Measurements from ENCODE around the gene B4GALT1. TPM values are rescaled to one million over a fixed set of nuclear protein-coding genes. Genes with fewer than 3 reads are reported as not detected.

B4GALT1 gene
- total RNA-seq, 2 experiments from 2014 or later: 12.8 to 38.7 TPM

- no peaks in the 10 kb centered on the region for H4K20me1 ChIP-seq (ENCODE audit: insufficient read depth, low read length)
- no peaks in the 10 kb centered on the region for H3K9me3 ChIP-seq (ENCODE audit: low read length)
- TF ChIP-seq CTCF (conservative IDR thresholded peaks at IDR 0.05; ENCODE audit: low read length) (no peak), EZH2phosphoT487 (IDR thresholded peaks at IDR 0.05; ENCODE audit: borderline replicate concordance, low read depth, low read length) (no peak)
- H3K27ac ChIP-seq (ENCODE audit: low read depth, low read length, poor library complexity, severe bottlenecking): no peak overlapping the region
- intact Hi-C loops (cut with micrococcal nuclease; ENCODE audit: unreplicated experiment): no loop called here
- H3K79me2 ChIP-seq (ENCODE audit: insufficient read depth, low read depth, low read length): no peaks in the 10 kb centered on the region
- H2AFZ ChIP-seq (ENCODE audit: low read length): peak overlapping the region; percentile 75
- no TSS peak for BruUV-seq (replicated peaks)
- no peaks in the 10 kb centered on the region for H3K9me2 ChIP-seq (ENCODE audit: insufficient read depth, low read length)
- peak overlapping the region; percentile 53 for H3K4me2 ChIP-seq (ENCODE audit: low read length)
- peak overlapping the region; percentile 9 for H3K4me3 ChIP-seq (ENCODE audit: low read depth, low read length, poor library complexity, severe bottlenecking)
- peak; percentile 73 for DNase-seq (ENCODE audit: low spot score)
- H3K36me3 ChIP-seq (ENCODE audit: insufficient read depth, low read length): no peaks in the 10 kb centered on the region
- H3K4me1 ChIP-seq (ENCODE audit: insufficient read depth, low read length, poor library complexity, severe bottlenecking): peaks cover 15% of the 10 kb centered on the region
- ChIA-PET POLR2A (interaction anchor here (0.6 to 1.9 kb wide), 8 partner anchors 10 to 1093 kb away, joined by 3 to 8 read pairs (median 3); no protein-coding TSS in a partner anchor), CTCF (ENCODE audit: unreplicated experiment) (interaction anchor here (0.7 to 0.9 kb wide), 2 partner anchors 10 to 24 kb away, joined by 3 to 4 read pairs; no protein-coding TSS in a partner anchor)
Observed at GRCh38 chr9:33202552-33203201, 35.5 kb upstream of the B4GALT1 start.

GRCh38 chr9:33202018-33202417 is 34.9 kb upstream of the B4GALT1 start:
- H3K4me2 ChIP-seq (ENCODE audit: low read length): peak overlapping the region; percentile 53
- H3K27ac ChIP-seq (ENCODE audit: low read depth, low read length, poor library complexity, severe bottlenecking): no peak overlapping the region
- no TSS peak for BruUV-seq (replicated peaks)
- no peaks in the 10 kb centered on the region for H3K79me2 ChIP-seq (ENCODE audit: insufficient read depth, low read depth, low read length)
- peak overlapping the region; percentile 9 for H3K4me3 ChIP-seq (ENCODE audit: low read depth, low read length, poor library complexity, severe bottlenecking)
- H4K20me1 ChIP-seq (ENCODE audit: insufficient read depth, low read length): no peaks in the 10 kb centered on the region
- CTCF ChIA-PET (ENCODE audit: unreplicated experiment): interaction anchor here (0.6 to 0.9 kb wide), 2 partner anchors 9 to 42 kb away, joined by 3 to 4 read pairs; no protein-coding TSS in a partner anchor
- H3K9me2 ChIP-seq (ENCODE audit: insufficient read depth, low read length): no peaks in the 10 kb centered on the region
- peaks cover 15% of the 10 kb centered on the region for H3K4me1 ChIP-seq (ENCODE audit: insufficient read depth, low read length, poor library complexity, severe bottlenecking)
- peak overlapping the region; percentile 75 for H2AFZ ChIP-seq (ENCODE audit: low read length)
- no peaks in the 10 kb centered on the region for H3K36me3 ChIP-seq (ENCODE audit: insufficient read depth, low read length)
- no peak for DNase-seq (ENCODE audit: low spot score)
- POLR2A ChIA-PET: interaction anchor here (0.6 to 1.9 kb wide), 9 partner anchors 9 to 1093 kb away, joined by 3 to 8 read pairs (median 3); no protein-coding TSS in a partner anchor
- H3K9me3 ChIP-seq (ENCODE audit: low read length): no peaks in the 10 kb centered on the region
- intact Hi-C loops (cut with micrococcal nuclease; ENCODE audit: unreplicated experiment): no loop called here
- TF ChIP-seq EZH2phosphoT487 (IDR thresholded peaks at IDR 0.05; ENCODE audit: borderline replicate concordance, low read depth, low read length): no peak
- no peak for TF ChIP-seq CTCF (conservative IDR thresholded peaks at IDR 0.05; ENCODE audit: low read length)

GRCh38 chr9:33198165-33198564 is 31.0 kb upstream of the B4GALT1 start:
- Histone ChIP-seq H2AFZ (ENCODE audit: low read length) (no peak overlapping the region), H3K27ac (ENCODE audit: low read depth, low read length, poor library complexity, severe bottlenecking) (no peak overlapping the region), H3K4me1 (ENCODE audit: insufficient read depth, low read length, poor library complexity, severe bottlenecking) (peaks cover 13% of the 10 kb centered on the region), H3K4me2 (ENCODE audit: low read length) (no peak overlapping the region), H3K4me3 (ENCODE audit: low read depth, low read length, poor library complexity, severe bottlenecking) (no peak overlapping the region), H3K36me3 (ENCODE audit: insufficient read depth, low read length) (no peaks in the 10 kb centered on the region), H3K9me2 (ENCODE audit: insufficient read depth, low read length) (no peaks in the 10 kb centered on the region), H3K79me2 (ENCODE audit: insufficient read depth, low read depth, low read length) (no peaks in the 10 kb centered on the region), H3K9me3 (ENCODE audit: low read length) (no peaks in the 10 kb centered on the region), H4K20me1 (ENCODE audit: insufficient read depth, low read length) (no peaks in the 10 kb centered on the region)
- no peak for DNase-seq (ENCODE audit: low spot score)
- no peak for TF ChIP-seq CTCF (conservative IDR thresholded peaks at IDR 0.05; ENCODE audit: low read length)
- no peak for TF ChIP-seq EZH2phosphoT487 (IDR thresholded peaks at IDR 0.05; ENCODE audit: borderline replicate concordance, low read depth, low read length)
- CTCF ChIA-PET (ENCODE audit: unreplicated experiment): no interaction called here
- intact Hi-C loops (cut with micrococcal nuclease; ENCODE audit: unreplicated experiment): no loop called here
- no TSS peak for BruUV-seq (replicated peaks)
- POLR2A ChIA-PET: no interaction called here

All from OCI-LY7 (cell line).